Vagina (tissue), 2 donors: Measurements from ENCODE around the gene C13orf46. TPM values are rescaled to one million over a fixed set of nuclear protein-coding genes. Genes with fewer than 3 reads are reported as not detected.

Experiments
- DNase-seq, 2 donors: peaks; one replicate each; pipeline ENCODE4 v3.0.0-alpha.2; 2017; ENCODE audit errors: extremely low spot score in 2 of 2
- H3K27ac ChIP-seq: fragments of 200-600 bp; sonication (generic); one replicate; pipeline ENCODE4 v1.5.1; 2019
- H3K27me3 ChIP-seq: fragments of 200-600 bp; sonication (generic); one replicate; pipeline ENCODE4 v1.5.1; 2019
- H3K36me3 ChIP-seq, 2 donors: fragments of 200-600 bp; sonication (generic); one replicate each; pipeline ENCODE4 v1.5.1; 2017 to 2019
- H3K4me1 ChIP-seq: fragments of 200-600 bp; sonication (generic); one replicate; pipeline ENCODE4 v1.5.1; 2019
- H3K4me3 ChIP-seq, 2 donors: fragments of 200-600 bp; sonication (generic); 1 replicate in 1 of 2; 2 replicates in 1 of 2; pipeline ENCODE4 v1.5.1; 2016 to 2019
- H3K9me3 ChIP-seq: fragments of 200-600 bp; sonication (generic); one replicate; pipeline ENCODE4 v1.5.1; 2019
- CTCF ChIP-seq, 3 experiments: fragments of 450-650 bp in 2 of 3; fragments of 200-600 bp in 1 of 3; sonication (generic) in 1 of 3; IDR thresholded peaks; one replicate each; pipeline ENCODE4 v1.5.1; 2017 to 2019; ENCODE audit warnings: antibody characterized with exemption in 3 of 3, mild to moderate bottlenecking in 2 of 3, moderate library complexity in 2 of 3
- POLR2A ChIP-seq, 2 donors: fragments of 450-650 bp; IDR thresholded peaks; one replicate each; pipeline ENCODE4 v1.6.1; 2017; ENCODE audit warnings: antibody characterized with exemption in 2 of 2, mild to moderate bottlenecking in 2 of 2, moderate library complexity in 2 of 2
- POLR2AphosphoS5 ChIP-seq, 2 donors: sonication (generic); formaldehyde crosslinking; IDR thresholded peaks; one replicate each; pipeline ENCODE4 v1.9.0; 2017; ENCODE audit warnings: antibody characterized with exemption in 2 of 2, mild to moderate bottlenecking in 2 of 2, low read depth in 1 of 2; ENCODE audit not compliant: insufficient read depth in 1 of 2
- intact Hi-C: fragments of 100-400 bp; cut with DNase I; formaldehyde crosslinking; loops from one replicate; pipeline ENCODE4 v1.15.1; 2023
- total RNA-seq: library from RNA; depleted of rRNA; stranded (reverse); fragments of >200 nt; gene quantifications from one replicate; pipeline ENCODE4 v1.2.3, GENCODE V29; 2016

Gene C13orf46
- total RNA-seq, 1 donor from 2014 or later, result not detected

DNA sequence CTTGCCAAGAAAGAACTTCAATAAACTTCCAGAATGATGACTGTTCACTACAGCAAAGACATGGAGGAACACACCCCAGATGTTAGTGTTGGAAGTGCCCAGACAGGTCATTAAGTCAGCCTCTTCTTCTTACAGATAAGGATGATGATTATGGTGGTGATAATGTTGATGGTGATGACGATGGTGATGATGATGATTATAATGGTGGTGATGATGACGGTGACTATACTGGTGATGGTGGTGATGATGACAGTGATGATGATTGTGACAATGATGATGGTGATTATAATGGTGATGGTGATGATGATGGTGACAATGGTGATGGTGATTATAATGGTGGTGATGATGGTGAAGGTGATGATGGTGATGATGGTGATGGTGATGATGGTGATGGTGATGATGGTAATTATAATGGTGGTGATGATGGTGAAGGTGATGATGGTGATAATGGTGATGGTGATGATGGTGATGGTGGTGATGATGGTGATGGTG, 8.4 kb downstream of the C13orf46 start:
- no peaks in the 10 kb centered on the region for H3K4me1 ChIP-seq
- TF ChIP-seq POLR2A (IDR thresholded peaks at IDR 0.05) (no peak), CTCF (IDR thresholded peaks at IDR 0.05) (no peak), POLR2AphosphoS5 (IDR thresholded peaks at IDR 0.05; ENCODE audit: insufficient read depth in 1 of 2, low read depth in 1 of 2) (no peak)
- H3K27ac ChIP-seq, result no peak overlapping the region
- intact Hi-C loops, result no loop called here
- no peaks in the 10 kb centered on the region for H3K27me3 ChIP-seq
- H3K36me3 ChIP-seq, result no peaks in the 10 kb centered on the region
- H3K9me3 ChIP-seq, result no peaks in the 10 kb centered on the region
- H3K4me3 ChIP-seq, result no peak overlapping the region
- no peak for DNase-seq

DNA sequence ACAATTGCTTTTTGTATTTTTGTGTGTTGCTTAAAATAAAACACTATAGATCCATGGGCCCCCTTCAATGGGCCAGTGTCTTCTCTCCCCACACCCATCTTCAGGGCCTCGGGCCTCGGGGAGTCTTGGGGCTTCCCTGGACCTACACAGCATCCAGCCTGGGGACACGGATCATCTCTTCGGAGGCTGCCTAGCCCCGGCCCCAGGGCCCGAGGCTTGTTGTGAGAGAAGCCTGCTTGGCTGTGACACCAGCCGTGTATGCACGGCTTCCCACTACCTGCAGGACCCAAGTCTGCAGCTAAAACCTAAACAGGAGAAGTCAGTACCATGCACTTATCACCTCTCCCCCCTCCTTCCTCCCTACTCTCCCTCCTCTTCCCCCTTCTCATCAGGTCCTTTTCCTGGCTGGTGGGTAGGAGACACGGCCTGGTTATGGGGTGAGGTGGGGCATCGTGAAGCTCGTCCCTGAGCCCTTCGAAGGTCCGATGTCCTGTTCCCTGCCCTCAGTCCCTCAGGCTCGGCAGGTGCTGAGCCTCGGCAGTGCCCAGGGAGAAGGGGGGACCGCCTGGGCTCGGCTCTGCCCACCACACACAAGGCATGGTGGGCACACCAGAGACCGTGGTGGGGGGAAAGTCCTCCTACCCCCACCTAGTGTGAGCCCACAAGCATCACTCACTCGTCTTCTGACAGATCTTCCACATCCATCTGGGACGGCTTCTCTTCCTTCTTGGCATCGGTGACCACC, 9.5 kb downstream of the C13orf46 start:
- DNase-seq, result no peak
- Histone ChIP-seq H3K4me3 (no peak overlapping the region), H3K4me1 (no peaks in the 10 kb centered on the region), H3K27ac (no peak overlapping the region), H3K36me3 (no peaks in the 10 kb centered on the region), H3K27me3 (no peaks in the 10 kb centered on the region), H3K9me3 (no peaks in the 10 kb centered on the region)
- TF ChIP-seq POLR2AphosphoS5 (IDR thresholded peaks at IDR 0.05; ENCODE audit: insufficient read depth in 1 of 2, low read depth in 1 of 2) (no peak), POLR2A (IDR thresholded peaks at IDR 0.05) (no peak), CTCF (IDR thresholded peaks at IDR 0.05) (no peak)
- intact Hi-C loops, result no loop called here

- DNase-seq, result no peak
- H3K36me3 ChIP-seq, result no peaks in the 10 kb centered on the region
- H3K4me3 ChIP-seq, result no peak overlapping the region
- H3K27ac ChIP-seq, result no peak overlapping the region
- H3K4me1 ChIP-seq, result no peaks in the 10 kb centered on the region
- H3K9me3 ChIP-seq, result no peaks in the 10 kb centered on the region
- intact Hi-C loops, result no loop called here
- no peaks in the 10 kb centered on the region for H3K27me3 ChIP-seq
- TF ChIP-seq CTCF (IDR thresholded peaks at IDR 0.05) (no peak), POLR2A (IDR thresholded peaks at IDR 0.05) (no peak), POLR2AphosphoS5 (IDR thresholded peaks at IDR 0.05; ENCODE audit: insufficient read depth in 1 of 2, low read depth in 1 of 2) (no peak)
Observed at GRCh38 chr13:113963376-113963775, 10.5 kb downstream of the C13orf46 start.

DNA sequence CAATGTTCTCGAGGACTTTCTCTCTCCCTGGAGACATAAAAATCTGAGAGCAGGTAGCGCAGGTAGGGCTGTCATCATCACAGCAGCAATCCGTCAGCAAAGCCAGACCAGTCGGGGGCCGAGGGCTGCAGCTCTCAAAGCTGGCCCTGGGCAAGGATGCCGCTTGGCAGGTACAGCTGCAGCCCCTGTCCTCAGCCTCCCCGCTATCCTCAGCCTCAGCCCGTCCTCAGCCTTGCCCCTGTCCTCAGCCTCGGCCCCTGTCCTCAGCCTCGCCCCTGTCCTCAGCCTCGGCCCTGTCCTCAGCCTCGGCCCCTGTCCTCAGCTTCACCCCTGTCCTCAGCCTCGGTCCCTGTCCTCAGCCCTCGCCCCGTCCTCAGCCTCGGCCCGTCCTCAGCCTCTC, 10.9 kb downstream of the C13orf46 start:
- Histone ChIP-seq H3K9me3 (no peaks in the 10 kb centered on the region), H3K27me3 (no peaks in the 10 kb centered on the region), H3K4me3 (no peak overlapping the region), H3K27ac (no peak overlapping the region), H3K4me1 (no peaks in the 10 kb centered on the region), H3K36me3 (no peaks in the 10 kb centered on the region)
- TF ChIP-seq POLR2A (IDR thresholded peaks at IDR 0.05), result no peak
- TF ChIP-seq CTCF (IDR thresholded peaks at IDR 0.05), result no peak
- no peak for TF ChIP-seq POLR2AphosphoS5 (IDR thresholded peaks at IDR 0.05; ENCODE audit: insufficient read depth in 1 of 2, low read depth in 1 of 2)
- intact Hi-C loops, result no loop called here
- no peak for DNase-seq

GRCh38 chr13:113962386-113962785, 11.5 kb downstream of the C13orf46 start:
- DNase-seq, result no peak
- Histone ChIP-seq H3K9me3 (no peaks in the 10 kb centered on the region), H3K36me3 (no peaks in the 10 kb centered on the region), H3K27me3 (no peaks in the 10 kb centered on the region), H3K27ac (no peak overlapping the region), H3K4me1 (no peaks in the 10 kb centered on the region), H3K4me3 (no peak overlapping the region)
- TF ChIP-seq POLR2AphosphoS5 (IDR thresholded peaks at IDR 0.05; ENCODE audit: insufficient read depth in 1 of 2, low read depth in 1 of 2), result peak in 1 of 2 donors; percentile 18
- no peak for TF ChIP-seq POLR2A (IDR thresholded peaks at IDR 0.05)
- intact Hi-C loops, result no loop called here
